GM19193 (cell line): ENCODE measurements around the gene PSMG4.

Source experiments
- POLR2A ChIP-seq: IDR thresholded peaks from 4 replicates; pipeline ENCODE4 v1.6.1; 2011; ENCODE audit not compliant: insufficient read depth, insufficient read length; ENCODE audit errors: extremely low read depth

PSMG4 gene

DNA sequence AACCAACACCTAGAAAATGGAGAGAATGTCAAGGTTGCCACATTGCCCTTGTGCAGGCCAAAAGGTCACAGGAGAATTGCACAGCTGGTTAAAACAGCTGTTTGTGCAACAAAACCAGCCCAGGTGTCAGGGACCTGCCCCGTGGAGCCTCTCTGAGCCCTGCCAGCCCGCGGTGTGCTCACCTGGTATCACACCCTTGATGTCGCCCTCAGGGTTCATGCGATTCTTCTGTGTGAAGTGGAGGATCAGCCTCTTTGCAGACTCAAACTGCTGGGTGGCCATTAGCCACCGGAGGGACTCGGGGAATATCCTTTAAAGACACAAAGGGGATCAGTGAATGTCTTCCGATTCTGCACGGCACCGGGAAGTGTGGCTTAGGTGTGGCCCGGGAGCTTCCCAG lies 39.2 kb downstream of the PSMG4 start:
- TF ChIP-seq POLR2A = no peak

- TF ChIP-seq POLR2A = no peak
Observed at GRCh38 chr6:3299221-3299620, 40.5 kb downstream of the PSMG4 start.

DNA sequence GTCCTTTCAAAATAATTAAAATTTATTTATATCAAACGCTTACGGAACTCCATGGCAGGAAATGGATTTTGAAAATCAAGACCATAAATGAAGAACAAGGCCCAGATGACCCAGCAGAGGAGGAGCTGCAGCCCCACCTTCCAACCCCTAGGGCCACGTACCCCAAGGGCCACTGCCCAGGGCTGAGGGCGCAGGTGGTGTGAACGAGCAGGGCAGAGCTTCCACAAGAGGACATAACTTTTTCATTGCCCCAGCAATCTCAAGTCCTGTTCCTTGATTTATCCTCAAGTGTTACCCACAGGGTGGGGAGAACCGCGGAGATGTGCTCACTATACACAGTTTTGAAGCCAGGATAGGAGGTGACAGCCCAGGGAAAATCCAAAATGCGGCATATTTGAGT lies 42.8 kb downstream of the PSMG4 start:
- no peak for TF ChIP-seq POLR2A

- no peak for TF ChIP-seq POLR2A
Observed at GRCh38 chr6:3303795-3304411, 45.2 kb downstream of the PSMG4 start.

- no peak for TF ChIP-seq POLR2A
Observed at GRCh38 chr6:3304500-3305215, 45.9 kb downstream of the PSMG4 start.

DNA sequence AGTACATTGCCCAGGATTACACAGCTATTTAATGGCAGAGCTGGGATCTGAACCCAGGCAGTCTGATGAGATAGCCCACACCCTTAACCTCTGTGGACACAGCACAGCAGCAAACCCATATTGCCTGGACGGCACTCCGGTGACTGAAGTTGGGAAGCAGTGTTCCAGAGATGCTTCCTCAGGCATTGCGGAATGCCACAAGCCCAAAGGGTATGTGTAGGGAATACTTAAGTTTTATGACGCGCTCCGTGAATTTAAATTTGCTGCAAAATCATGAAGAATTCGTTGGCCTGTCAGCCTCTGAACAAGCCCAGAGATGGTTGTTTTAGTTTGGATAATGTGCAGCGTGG lies 46.4 kb downstream of the PSMG4 start:
- TF ChIP-seq POLR2A = no peak

DNA sequence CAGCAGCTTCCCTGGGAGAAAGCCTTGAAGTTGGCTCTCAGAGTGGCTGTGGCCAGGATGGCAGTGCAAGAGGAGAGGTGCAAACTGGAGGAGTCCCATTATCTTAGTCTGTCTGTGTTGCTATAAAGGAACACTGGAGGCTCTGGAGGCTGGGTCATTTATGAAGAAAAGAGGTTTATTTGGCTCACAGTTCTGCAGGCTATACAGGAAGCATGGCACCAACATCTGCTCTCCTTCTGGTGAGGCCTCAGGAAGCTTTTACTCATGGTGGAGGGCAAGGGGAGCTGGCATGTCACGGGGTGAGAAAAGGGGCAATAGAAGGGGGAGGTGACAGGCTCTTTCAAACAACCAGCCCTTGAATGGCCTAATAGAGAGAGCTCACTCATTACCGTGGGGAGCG lies 47.1 kb downstream of the PSMG4 start:
- TF ChIP-seq POLR2A = no peak

GRCh38 chr6:3306848-3307247 lies 48.1 kb downstream of the PSMG4 start:
- TF ChIP-seq POLR2A = no peak

DNA sequence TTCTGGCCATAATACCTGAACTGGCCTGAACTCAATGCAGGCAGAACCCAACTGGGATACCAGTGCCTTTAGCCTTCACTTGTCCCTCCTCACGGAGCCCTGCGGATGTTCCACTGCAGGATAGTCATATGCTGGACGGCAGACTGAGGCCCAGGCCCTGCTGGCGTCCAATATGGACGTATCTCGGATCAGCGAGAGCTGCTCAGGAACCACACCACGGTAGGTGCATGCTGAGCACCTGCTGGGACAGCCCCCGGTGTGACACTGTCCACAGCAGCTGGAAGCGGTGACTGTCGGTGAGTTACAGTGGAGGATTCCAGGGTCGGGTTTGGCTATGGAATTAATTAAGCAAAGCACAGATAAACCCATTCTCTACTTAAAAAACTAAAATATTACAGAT lies 48.7 kb downstream of the PSMG4 start:
- TF ChIP-seq POLR2A = no peak

GRCh38 chr6:3308106-3308505 lies 49.4 kb downstream of the PSMG4 start:
- TF ChIP-seq POLR2A = no peak

GRCh38 chr6:3309391-3310050 lies 50.8 kb downstream of the PSMG4 start:
- no peak for TF ChIP-seq POLR2A

DNA sequence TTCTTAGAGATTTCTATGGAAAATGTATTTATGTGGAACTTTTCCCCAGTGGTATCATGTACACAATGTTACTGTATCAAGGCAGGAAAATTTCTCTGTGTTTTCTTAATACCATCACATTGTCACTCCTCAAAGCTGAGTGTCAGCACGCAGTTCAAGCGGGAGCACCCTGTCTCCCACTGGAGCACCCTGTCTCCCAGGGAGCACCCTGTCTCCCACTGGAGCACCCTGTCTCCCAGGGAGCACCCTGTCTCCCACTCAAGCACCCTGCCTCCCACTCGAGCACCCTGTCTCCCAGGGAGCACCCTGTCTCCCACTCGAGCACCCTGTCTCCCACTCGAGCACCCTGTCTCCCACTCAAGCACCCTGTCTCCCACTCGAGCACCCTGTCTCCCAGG lies 51.3 kb downstream of the PSMG4 start:
- TF ChIP-seq POLR2A = no peak

GRCh38 chr6:3310703-3311102 lies 52.0 kb downstream of the PSMG4 start:
- TF ChIP-seq POLR2A = no peak

GRCh38 chr6:3311826-3312225 lies 53.1 kb downstream of the PSMG4 start:
- no peak for TF ChIP-seq POLR2A

DNA sequence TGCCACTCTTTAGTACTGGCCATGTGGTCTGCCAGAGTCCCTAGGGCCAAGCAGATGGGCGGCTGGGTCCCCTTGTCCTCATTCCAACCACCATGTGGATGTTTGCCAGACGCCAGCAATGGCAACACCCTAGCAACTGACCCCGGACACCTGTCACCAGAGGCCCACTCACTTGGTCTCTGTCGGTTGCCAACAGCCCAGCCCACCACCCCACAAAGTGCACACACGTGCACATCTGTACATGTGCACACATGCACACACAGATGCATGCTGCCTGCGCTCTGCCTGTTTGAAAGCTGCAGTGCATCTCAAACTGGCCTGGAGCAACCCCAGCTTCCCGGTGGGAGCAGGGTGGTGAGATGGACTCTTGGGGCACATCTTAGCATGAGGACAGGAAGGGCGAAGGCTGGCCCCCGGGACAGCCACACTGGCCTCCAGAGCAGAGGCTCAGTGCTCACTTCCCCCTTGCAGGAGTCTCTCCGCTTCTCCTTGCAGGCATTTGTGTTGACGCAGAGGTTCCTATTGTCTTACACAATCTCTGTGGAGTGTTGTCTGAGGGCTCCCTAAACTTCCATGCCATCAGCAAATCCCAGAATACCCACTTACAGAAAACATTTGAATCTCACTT lies 54.0 kb downstream of the PSMG4 start:
- no peak for TF ChIP-seq POLR2A

GRCh38 chr6:3314176-3314575 lies 55.4 kb downstream of the PSMG4 start:
- TF ChIP-seq POLR2A = no peak

DNA sequence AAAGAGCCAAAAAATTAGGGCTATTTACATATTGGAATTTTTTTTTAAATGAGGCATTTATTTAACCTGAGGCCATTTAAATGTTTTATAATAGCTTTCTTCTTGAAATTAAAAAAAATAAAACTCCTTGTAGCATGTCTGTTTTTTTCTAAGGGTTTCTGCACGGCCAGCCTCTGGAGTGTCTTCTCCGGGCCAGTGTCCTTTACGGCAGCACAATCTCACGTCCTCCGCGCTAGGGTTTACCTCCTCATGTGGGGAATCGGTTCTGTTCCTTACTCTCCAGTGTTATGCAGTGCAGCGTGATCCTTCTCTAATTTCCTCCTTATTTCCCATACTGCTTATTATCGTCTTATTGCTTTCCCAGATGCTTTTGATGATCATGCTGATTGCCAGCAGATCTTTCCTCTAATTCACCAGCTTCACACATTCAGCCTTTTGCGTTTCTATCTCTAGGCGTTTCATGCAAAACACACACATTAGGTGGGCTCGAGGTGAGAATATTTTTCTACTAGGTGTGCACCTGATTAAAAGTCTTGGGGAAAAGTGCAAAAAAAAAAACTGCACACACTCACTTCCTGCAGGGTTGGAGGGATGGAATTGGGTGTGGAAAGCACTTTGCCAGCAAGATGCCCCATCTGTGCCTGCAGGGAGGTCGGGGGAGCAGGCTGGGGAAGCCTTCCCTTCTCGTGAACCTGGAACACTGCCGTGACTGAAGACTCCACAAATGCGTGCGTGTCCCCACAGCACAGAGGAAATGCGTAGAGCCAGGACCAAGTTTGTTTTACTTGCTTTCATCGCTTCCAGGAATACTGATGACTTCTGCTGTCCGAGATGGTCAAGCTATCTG lies 56.1 kb downstream of the PSMG4 start:
- no peak for TF ChIP-seq POLR2A
